Stimulated activated CD4-positive, alpha-beta T cell treated with anti-CD3 and anti-CD28 coated beads, Interleukin-1b, Interleukin-23, amount 100 ng/mL, for 48 hours (primary cell): ENCODE data around the gene MARCO.
"Not testable (repeated sequence)": the region's sequence is repeated elsewhere in the genome, so short reads cannot be mapped to it uniquely, and the experiment has no call there.

Experiments
- DNase-seq: peaks from one replicate; pipeline ENCODE4 v3.0.0-alpha.2; 2020

MARCO gene

DNA sequence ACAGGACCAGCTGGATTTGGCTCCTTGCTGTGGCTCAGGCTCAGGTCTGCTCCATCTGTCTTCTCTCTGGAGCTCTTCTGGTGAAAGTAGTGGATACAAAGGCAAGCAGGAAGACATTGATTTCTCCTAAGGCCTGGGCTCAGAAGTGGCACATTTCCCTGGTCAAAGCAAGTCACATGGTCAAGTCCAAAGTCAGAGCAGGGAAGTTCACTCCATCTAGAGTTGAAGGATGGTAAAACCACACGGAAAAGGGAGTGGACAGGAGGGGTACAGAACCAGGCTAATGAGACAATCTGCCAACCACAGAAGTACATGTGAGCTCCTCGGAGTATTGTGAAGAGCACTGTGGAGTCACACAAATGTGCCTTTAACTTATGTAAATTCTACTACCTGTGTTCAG, 66.1 kb downstream of the MARCO start:
- no peak for DNase-seq

DNA sequence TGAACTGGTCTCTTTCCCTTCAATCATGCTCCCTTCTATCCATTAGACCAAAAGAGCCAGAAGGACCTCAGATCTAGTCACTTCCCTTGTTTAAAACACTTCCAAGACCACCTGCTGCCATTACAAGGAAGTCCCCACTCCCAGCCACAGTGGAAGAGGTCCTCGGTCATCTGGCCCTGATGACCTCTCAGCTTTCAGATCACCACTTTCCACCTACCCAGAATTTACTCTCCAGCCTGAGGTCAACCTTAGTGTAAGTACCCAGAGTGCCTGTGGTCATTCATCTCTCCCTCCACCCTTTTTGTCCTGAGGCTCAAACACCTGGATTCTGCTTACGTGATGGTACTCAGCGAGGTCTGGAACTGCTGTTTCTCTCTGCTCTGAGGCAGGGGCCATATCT, 67.1 kb downstream of the MARCO start:
- DNase-seq = no peak

DNA sequence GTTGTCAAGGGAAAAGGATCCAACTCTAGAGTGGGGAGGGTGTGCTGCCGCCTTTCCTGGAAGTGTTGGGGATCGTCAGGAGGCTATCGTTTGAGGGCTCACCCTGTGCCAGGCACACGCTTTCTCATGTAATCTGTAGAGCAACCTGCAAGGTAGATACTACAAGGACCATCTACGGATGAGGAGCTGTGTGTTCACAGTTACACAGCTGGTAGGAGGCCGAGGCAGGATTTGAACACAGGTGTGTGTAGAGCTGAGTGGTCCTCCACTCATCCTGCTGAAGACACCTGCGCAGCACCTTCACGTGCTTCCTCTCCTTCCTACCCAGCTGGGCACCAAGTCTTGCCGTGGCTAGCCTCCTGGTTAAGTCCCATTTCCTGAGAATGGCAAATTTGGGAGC, 68.3 kb downstream of the MARCO start:
- no peak for DNase-seq

DNA sequence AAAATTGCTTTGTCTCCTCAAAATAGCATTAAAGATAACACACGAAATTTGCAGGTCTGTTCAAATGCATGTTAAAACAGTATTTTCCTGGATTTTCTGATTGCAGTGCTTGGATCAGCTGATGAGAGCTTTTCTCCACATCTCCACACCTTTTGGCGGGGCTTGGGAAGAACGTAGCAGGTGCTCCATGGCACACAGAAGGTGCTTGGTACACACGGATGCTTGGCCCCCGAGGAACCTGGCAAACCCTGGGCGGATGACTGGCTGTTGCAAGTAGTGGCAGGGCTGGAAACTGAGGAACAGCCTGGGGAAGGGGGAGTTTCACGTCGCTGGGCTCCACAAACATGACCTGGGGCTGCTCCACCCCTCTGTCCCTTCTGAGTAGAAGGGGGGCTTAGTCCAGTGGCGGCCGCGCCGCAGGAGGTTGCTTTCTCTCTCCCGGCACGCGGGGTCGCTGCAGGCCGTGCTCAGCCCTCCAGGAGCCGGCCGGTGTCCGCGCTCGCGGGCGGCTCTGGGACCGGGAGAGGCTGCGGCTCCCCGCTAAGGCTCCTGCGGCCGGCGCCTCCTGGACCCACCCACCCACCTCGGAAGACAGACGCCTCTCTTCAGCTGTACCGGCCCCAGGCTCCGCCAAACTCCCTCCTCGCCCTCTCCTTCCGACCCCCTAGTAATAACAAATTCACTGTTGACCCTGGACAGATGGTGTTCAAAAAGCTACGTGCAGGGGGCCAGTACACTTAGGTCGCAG, 69.3 kb downstream of the MARCO start:
- DNase-seq = no peak

DNA sequence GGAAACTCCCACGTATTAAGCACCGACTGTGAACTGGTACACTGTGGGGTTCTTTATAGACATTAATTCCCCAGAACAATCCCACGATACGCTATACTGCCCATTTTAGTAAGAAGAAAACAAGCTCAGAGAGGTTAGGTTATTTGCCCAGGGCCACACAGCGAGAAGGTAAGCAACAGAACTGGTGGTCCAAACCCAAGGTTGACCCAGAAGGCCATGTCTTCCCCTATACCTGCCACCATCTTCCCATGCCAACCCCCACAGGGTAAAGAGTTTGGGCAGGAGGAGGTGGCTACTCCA, 69.9 kb downstream of the MARCO start:
- DNase-seq = no peak

DNA sequence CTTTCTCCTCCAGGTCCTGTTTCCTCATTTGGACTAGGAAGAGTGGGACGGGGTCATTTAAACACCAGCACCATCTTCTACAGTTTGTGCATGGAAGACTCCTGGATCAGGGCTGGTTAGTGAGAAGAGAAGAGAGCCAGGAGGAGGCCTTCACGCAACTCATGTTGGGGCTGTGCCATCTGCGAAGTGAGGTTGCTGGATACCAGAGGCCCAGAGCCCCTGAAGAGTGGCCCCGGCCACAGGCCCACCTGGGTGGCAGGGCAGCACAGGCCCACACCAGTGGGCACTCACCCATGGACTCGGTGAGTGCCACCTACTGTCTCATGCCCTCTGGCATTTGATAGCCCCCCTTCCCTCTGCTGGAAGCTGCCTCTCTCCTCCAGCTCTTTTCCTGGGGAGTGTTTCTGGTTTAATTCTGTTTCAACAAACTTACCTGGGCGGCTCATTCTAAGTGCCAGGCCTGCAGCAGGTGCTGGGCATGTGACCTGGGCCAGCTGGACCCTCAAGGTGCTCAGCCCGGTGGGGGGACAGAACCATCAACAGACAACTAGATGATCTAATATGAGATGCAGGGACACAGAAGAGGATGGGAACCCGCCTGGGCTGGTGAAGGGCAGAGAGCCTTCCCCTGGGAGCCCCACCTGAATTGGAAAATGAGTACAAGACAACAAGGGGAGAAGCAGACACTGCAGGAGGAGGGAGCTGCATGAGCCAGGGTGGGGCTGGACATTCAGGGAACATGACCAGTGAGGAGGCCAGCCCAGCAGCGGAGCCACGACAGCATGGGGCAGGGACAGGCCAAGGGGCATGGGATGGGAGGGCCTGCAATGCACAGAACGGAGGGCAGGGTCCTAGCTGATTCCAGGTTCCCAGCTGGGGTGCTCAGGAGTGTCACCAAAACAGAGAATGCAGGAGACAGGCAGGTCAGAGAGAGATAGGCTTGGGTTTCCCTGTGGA, 70.6 kb downstream of the MARCO start:
- DNase-seq = no peak

DNA sequence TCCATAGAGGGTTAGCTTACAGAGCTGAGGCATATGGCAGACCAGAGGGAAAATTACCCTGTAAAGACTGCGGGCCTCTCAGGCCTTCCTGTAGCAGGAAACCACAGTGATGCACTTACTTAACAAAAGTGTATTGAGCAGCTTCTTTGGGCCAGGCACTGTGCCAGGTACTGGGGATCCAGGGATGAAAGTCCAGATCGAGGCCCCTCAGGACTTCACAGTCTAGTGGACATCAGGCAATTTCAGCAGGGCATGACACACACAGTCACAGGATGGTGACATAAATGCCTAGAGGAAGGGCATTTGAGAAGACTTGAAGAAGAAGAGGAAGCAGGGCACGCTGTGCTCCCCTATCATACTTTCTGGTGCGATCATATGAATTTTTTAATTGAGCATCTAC, 71.7 kb downstream of the MARCO start:
- no peak for DNase-seq

DNA sequence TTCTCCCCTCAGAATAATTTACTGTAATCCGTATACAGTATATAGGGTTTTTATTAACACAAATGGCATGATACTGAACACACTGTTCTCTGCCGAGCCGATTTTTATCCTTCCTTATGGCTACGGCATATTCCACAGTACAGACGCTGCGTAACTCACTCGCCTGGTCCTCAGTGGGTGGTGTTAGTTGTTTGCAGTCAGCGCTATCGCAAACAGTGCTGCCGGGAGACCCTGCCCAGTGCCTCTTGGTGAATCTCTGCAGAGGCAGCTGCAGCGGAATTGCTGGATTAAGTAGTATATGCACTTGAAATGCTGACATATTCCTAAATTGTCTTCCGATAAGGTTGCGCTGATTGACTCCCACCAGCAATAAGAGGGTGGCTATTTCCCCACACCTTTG, 73.9 kb downstream of the MARCO start:
- no peak for DNase-seq

DNA sequence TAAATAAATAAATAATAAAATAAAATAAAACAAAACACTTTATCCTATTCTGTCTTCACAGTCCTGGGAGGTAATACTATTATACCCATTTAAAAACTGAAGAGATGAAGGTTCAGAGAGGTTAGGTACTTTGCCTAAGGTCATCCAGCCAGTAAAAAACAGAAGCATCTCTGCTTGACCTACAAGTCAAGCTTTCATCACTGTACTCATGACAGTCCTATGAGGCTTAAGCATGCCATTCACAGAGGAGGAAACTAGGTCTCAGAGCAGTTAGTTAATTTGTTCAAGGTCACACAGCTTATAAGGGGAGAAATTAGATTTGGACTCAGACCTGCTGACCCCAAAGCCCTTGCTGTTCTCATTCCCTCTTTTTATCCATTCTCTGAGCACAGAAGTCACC, 77.5 kb downstream of the MARCO start:
- no peak for DNase-seq

DNA sequence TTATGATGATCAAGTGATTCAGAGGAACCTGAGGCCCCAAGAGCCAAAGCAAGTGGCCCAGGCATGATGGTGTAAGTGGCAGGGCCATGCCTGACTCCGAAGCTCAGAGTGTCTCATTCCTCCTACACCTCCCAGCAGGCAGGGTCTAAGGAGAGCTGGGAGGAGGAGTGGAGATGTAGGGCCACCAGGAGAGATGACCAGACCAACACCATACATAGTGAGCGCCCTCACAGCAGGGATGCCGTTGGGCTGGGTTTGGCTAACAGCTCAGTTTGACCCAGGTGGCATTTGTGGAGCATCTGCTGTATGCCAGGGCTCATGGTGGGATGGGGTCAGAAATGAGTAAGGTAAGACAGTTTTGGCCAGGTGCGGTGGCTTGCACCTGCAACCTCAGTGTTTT, 80.7 kb downstream of the MARCO start:
- DNase-seq = no peak

DNA sequence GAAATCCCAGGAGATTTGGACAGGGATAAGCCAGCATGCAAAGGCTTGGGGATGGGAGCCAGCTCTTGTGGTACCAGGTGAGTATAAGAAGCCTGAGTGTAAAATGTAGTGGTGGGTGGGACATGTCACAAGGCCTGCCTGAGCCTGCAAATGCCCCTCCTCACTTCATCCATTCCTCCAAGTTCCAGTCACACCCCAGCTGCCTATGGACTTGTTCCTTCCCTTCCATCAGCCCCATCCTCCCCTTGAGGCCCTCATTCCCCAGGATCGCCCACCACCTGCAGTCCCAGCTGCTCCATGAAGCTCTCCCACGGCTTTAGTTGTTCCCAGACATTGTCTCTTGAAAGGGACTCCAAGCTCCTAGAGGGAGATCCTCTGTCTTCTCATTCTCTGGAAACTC, 81.5 kb downstream of the MARCO start:
- no peak for DNase-seq

DNA sequence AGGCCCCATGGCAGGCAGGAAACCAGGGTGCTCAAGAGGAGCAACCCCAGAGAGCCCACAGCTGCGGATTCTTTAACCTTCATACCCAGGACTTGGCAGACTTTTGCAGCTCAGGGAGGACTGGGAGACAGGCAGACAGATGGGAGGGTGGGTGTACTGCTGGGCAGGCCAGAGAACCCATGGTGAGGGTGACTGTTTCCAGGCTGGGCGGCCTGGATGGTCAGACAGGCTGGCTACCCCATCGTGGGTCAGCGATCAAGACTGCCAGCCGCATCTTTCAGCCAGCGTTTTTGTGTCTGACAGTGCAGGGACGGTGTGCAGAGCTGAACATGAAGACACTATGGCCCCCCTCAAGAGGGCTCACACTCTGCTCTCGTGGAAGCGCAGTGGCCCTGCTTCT, 82.2 kb downstream of the MARCO start:
- DNase-seq = no peak

DNA sequence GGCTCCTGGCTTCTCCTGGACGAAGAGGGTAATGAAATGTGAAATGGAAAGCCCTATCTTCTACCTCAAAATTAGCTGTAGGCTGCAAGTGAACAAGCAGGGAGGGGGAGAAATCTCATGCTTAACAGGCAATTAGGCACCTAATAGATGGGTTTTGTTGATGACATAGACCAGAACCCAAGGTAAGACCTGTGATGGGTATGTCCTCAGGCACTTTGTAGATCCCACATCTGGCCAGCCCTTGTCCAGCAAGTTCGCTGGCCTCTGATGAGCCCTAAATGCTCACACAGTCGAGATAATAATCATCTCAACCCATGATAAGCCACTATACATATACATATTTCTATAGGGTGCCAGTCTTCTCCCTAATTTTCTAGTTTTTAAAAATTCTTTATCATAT, 82.6 kb downstream of the MARCO start:
- DNase-seq = no peak

DNA sequence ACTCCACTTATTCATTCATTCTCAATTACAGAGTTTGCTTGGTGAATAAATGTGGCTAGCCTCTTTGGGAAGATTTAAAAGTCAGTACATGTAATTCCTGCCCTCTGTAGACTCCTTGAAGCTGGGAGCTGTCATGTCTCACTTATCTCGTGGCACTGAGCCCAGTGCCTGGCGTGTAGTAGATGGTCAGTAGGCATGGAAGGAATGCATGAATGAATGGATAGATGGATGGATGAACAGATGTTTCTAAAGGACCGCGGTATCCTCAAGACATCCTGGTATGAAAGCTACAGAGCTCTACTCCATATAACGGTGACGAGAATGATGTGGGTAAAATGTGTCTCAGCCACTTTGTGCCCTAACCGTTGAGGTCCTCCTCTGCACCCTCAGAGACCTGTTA, 83.0 kb downstream of the MARCO start:
- DNase-seq = no peak

DNA sequence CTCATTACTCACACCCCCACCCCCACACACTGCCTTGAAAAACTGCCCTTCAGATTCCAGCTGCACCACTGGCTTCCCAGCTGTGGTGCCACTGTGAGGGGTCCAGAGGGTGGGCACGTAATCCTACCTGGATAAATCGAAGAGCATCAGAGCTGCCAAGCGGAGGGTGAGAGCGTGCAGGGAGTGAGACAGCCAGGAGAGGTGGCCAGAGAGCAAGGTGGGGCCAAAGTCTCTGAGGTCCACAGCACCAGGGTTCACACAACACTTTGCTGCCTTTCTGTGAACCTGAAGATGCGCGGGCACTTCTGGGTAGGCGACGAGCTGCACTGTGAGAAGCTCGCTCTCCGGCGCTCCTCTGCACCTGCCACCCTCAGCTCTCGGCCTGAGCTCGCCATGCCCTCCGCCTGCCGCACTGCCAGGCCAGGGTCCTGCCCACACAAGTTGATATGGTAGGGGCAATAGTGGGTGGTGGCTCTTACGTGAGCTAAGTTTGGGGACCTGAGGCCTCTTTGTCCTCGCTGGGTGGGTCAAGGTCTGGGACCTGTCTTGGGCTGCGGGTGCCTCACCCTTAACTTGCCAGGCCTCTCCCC, 83.9 kb downstream of the MARCO start:
- DNase-seq = no peak

DNA sequence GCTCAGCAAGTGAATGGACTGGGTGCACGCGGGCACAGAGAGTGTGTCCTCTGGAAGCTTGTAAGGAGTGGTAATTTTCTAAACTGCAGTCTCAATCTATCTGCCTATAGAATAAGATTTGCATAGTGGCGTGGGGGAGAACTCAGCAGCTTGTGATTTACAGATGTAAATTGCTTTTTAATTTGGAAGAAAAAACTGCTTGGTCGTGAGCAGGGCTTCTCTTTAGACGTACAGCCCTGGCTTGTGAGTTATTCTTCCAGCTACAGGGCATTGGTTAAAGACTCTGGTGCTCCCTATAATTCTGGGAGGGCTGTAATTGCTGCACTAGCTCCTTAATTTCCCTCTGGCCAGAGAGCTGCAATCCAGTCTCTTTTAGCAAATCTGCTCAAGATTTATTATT, 84.9 kb downstream of the MARCO start:
- DNase-seq = no peak

DNA sequence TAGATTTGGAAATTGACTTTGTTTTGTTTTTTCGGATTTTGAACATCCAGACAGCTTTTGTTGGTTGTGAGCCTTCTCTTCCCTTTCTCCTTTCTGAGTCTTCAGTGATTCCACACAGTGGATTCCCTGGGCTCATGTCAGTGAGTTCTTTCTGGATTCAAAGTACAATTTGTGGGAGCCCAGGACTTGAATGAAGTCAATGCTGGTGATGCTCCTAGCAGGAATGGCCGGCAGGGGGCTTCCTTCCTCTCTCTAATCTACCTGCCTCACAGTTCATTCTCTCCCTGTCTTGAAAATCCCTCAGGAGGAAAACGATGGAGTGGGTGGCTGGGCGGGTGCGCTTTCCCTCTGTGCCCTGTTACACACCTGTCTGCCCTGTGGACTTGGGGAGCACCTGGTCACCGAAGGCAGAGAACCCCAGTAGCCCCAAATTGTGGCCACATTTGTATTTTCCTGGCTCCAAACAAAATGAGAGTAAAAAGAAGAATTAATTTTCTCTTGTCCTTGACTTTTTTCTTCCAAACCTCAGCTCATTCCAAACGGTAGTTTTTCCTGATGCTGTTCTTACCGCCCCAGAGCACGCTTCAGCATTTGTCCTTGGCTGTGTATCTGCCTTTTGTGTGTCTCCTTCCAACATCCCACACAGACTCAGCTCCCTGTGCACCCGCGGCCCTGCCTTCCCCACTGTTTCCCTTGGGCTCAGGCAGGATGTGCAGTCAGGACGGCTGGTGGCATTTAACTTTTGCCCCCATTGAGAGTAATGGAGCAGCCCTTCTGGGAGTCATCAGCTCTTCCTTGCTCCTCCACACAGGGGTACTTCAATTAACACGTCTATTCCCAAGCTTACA, 86.6 kb downstream of the MARCO start:
- no peak for DNase-seq

DNA sequence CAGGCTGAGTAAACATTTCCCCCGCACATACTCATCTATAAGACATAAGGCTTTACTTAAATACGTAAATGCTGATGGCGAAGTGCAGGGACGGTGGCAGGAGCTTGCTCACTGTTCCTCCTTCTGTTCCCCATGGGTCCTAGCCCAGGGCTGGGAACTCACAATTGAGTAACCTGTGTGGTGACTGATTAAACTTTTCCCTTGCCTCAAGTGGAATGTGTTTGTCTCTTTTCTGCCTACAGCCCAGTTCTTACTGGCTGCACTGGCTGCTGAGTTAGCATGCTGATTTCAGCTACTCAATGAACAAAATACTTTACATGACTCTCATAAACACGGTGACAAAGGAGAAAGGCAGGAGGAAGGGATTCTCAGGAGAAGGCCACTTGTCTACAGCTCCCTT, 87.3 kb downstream of the MARCO start:
- no peak for DNase-seq

DNA sequence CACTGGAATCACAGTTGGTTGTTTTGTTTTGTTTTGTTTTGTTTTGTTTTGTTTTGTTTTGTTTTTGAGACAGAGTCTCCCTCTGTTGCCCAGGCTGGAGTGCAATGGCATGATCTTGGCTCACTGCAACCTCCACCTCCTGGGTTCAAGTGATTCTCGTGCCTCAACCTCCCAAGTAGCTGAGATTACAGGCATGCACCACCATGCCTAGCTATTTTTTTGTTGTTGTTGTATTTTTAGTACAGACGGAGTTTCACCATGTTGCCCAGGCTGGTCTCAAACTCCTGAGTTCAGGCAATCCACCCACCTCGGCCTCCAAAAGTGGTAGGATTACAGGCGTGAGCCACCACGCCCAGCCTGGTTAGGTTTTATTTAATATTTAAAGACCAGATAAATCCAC, 95.9 kb downstream of the MARCO start:
- DNase-seq = not testable (repeated sequence)

DNA sequence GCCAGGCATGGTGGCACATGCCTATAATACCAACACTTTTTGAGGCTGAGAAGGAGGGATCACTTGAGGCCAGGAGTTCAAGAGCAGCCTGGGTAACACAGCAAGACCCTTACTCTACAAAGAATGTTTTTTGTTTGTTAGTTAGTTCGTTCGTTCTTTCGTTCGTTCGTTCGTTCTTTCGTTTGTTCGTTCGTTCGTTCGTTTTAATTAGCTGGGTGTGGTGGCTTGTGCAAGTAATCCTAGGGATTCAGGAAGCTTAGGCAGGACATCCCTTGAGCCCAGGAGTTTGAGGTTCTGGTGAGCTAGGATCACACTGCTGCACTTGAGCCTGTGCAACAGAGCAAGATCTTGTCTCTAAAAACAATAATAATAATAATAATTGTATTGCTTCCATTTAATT, 98.7 kb downstream of the MARCO start:
- DNase-seq = no peak
